ENCODE results near the gene ATP6V1B1.

ATP6V1B1 gene

GRCh38 chr2:70939001-70939838 lies 3.5 kb downstream of the ATP6V1B1 start:
- peak in 3 of 42 donors; percentile 9 to 26 (median 20) for DNase-seq
- intact Hi-C loops (cut with DNase I), result no loop called here

- intact Hi-C loops (cut with DNase I), result no loop called here
- peak in 2 of 42 donors; percentile 1 to 30 for DNase-seq
Observed at GRCh38 chr2:70939839-70940580, 4.3 kb downstream of the ATP6V1B1 start.

GRCh38 chr2:70941186-70941585 lies 5.5 kb downstream of the ATP6V1B1 start:
- intact Hi-C loops (cut with DNase I), result no loop called here
- DNase-seq, result no peak

- intact Hi-C loops (cut with DNase I), result no loop called here
- DNase-seq, result no peak
Observed at GRCh38 chr2:70941701-70942100, 6.0 kb downstream of the ATP6V1B1 start.

- intact Hi-C loops (cut with DNase I), result no loop called here
- DNase-seq, result no peak
Observed at GRCh38 chr2:70942396-70943204, 6.9 kb downstream of the ATP6V1B1 start.

- intact Hi-C loops (cut with DNase I), result no loop called here
- DNase-seq, result no peak
Observed at GRCh38 chr2:70943205-70943871, 7.6 kb downstream of the ATP6V1B1 start.

- DNase-seq, result peak in 2 of 42 donors; percentile 3 to 18
- intact Hi-C loops (cut with DNase I), result no loop called here
Observed at GRCh38 chr2:70944111-70944690, 8.5 kb downstream of the ATP6V1B1 start.

- intact Hi-C loops (cut with DNase I), result loop anchor here (5.0 kb wide), 2 partner anchors 75 to 160 kb away; no protein-coding TSS in a partner anchor
- DNase-seq, result peak in 40 of 42 donors; percentile 24 to 86 (median 66)
Observed at GRCh38 chr2:70946832-70947442, 11.2 kb downstream of the ATP6V1B1 start.

GRCh38 chr2:70947556-70948184 lies 12.0 kb downstream of the ATP6V1B1 start:
- peak in 6 of 42 donors; percentile 3 to 32 (median 10) for DNase-seq
- intact Hi-C loops (cut with DNase I), result loop anchor here (5.0 kb wide), 2 partner anchors 75 to 160 kb away; no protein-coding TSS in a partner anchor

- intact Hi-C loops (cut with DNase I), result loop anchor here (5.0 kb wide), 2 partner anchors 76 to 161 kb away; no protein-coding TSS in a partner anchor
- DNase-seq, result peak; percentile 58 to 92 (median 84)
Observed at GRCh38 chr2:70948337-70949003, 12.8 kb downstream of the ATP6V1B1 start.

GRCh38 chr2:70949086-70949485 lies 13.4 kb downstream of the ATP6V1B1 start:
- intact Hi-C loops (cut with DNase I), result loop anchor here (5.0 kb wide), 2 partner anchors 77 to 162 kb away; no protein-coding TSS in a partner anchor

GRCh38 chr2:70954886-70955285 lies 19.2 kb downstream of the ATP6V1B1 start:
- intact Hi-C loops (cut with DNase I), result no loop called here
- DNase-seq, result peak in 12 of 42 donors; percentile 0 to 25 (median 6)

More at GRCh38 chr2:70949086-70949485, 13.4 kb downstream of the ATP6V1B1 start:
- peak in 1 of 42 donors; percentile 1 for DNase-seq

GRCh38 chr2:70956141-70956540 lies 20.4 kb downstream of the ATP6V1B1 start:
- intact Hi-C loops (cut with DNase I), result no loop called here
- DNase-seq, result peak in 5 of 42 donors; percentile 2 to 12 (median 4)

- intact Hi-C loops (cut with DNase I), result no loop called here
Observed at GRCh38 chr2:70957798-70958197, 22.1 kb downstream of the ATP6V1B1 start.

GRCh38 chr2:70958759-70959158 lies 23.1 kb downstream of the ATP6V1B1 start:
- DNase-seq, result peak in 5 of 42 donors; percentile 0 to 12 (median 4)
- intact Hi-C loops (cut with DNase I), result no loop called here

More at GRCh38 chr2:70957798-70958197, 22.1 kb downstream of the ATP6V1B1 start:
- peak in 6 of 42 donors; percentile 0 to 9 (median 4) for DNase-seq

GRCh38 chr2:70959271-70959761 lies 23.6 kb downstream of the ATP6V1B1 start:
- intact Hi-C loops (cut with DNase I), result no loop called here
- DNase-seq, result peak in 8 of 42 donors; percentile 0 to 30 (median 4)
